Liver (tissue), 9 donors: ENCODE measurements around the gene SLC24A2. TPM values are rescaled to one million over a fixed set of nuclear protein-coding genes. Genes with fewer than 3 reads are reported as not detected.
"Not testable (repeated sequence)": the region's sequence is repeated elsewhere in the genome, so short reads cannot be mapped to it uniquely, and the experiment has no call there.

ENCODE experiments used
- DNase-seq: peaks from one replicate; pipeline ENCODE4 v3.0.0-alpha.2; 2017; ENCODE audit warnings: low spot score
- H3K27ac ChIP-seq, 2 donors: one replicate each; pipeline ENCODE4 v1.7.0; 2013; ENCODE audit warnings: inconsistent platforms in 2 of 2, low read length in 2 of 2, control low read depth in 1 of 2, low read depth in 1 of 2, mild to moderate bottlenecking in 1 of 2
- H3K27me3 ChIP-seq, 4 donors: one replicate each; pipeline versions ENCODE4 v1.6.1 to v1.7.0; 2013; ENCODE audit warnings: low read length in 3 of 4, inconsistent platforms in 1 of 4, mild to moderate bottlenecking in 1 of 4, moderate library complexity in 1 of 4; ENCODE audit not compliant: control insufficient read depth in 4 of 4, insufficient read depth in 4 of 4
- H3K36me3 ChIP-seq, 4 donors: one replicate each; pipeline versions ENCODE4 v1.6.1 to v1.7.0; 2013; ENCODE audit warnings: low read length in 3 of 4, mild to moderate bottlenecking in 3 of 4, low read depth in 1 of 4, moderate library complexity in 1 of 4; ENCODE audit not compliant: control insufficient read depth in 4 of 4, insufficient read depth in 3 of 4
- H3K4me1 ChIP-seq, 4 donors: one replicate each; pipeline versions ENCODE4 v1.6.1 to v1.7.0; 2013; ENCODE audit warnings: low read length in 3 of 4, mild to moderate bottlenecking in 3 of 4, moderate library complexity in 1 of 4; ENCODE audit not compliant: control insufficient read depth in 4 of 4, insufficient read depth in 4 of 4
- H3K4me3 ChIP-seq, 3 donors: one replicate each; pipeline versions ENCODE4 v1.6.1 to v1.7.0; 2013; ENCODE audit warnings: low read length in 3 of 3, control low read depth in 1 of 3, low read depth in 1 of 3, mild to moderate bottlenecking in 1 of 3
- H3K9ac ChIP-seq, 2 donors: one replicate each; pipeline ENCODE4 v1.7.0; 2013; ENCODE audit warnings: low read length in 2 of 2, mild to moderate bottlenecking in 2 of 2, moderate library complexity in 2 of 2, control low read depth in 1 of 2, low read depth in 1 of 2
- H3K9me3 ChIP-seq, 4 donors: one replicate each; pipeline versions ENCODE4 v1.6.1 to v1.7.0; 2013; ENCODE audit warnings: low read length in 3 of 4; ENCODE audit not compliant: control insufficient read depth in 4 of 4
- CTCF ChIP-seq: fragments of 150-350 bp; IDR thresholded peaks from 2 replicates; pipeline ENCODE4 v1.5.1; 2017; ENCODE audit warnings: improper control_type of control experiment, low read depth, low read length; ENCODE audit not compliant: missing input control
- EGR1 ChIP-seq, 2 donors: IDR thresholded peaks; 2 replicates each; pipeline ENCODE4 v1.6.1; 2016 to 2018; ENCODE audit warnings: antibody characterized with exemption in 2 of 2, low read depth in 2 of 2
- FOXA1 ChIP-seq: IDR thresholded peaks from 2 replicates; pipeline ENCODE4 v1.6.1; 2016; ENCODE audit warnings: antibody characterized with exemption
- FOXA2 ChIP-seq: IDR thresholded peaks from 2 replicates; pipeline ENCODE4 v1.6.1; 2016; ENCODE audit warnings: antibody characterized with exemption
- HNF4A ChIP-seq, 2 donors: conservative IDR thresholded peaks; 2 replicates each; pipeline ENCODE4 v1.6.1; 2016; ENCODE audit warnings: antibody characterized with exemption in 2 of 2, mild to moderate bottlenecking in 2 of 2
- HNF4G ChIP-seq: IDR thresholded peaks from 2 replicates; pipeline ENCODE4 v1.6.1; 2016; ENCODE audit warnings: antibody characterized with exemption
- JUND ChIP-seq, 2 donors: IDR thresholded peaks; 2 replicates each; pipeline ENCODE4 v1.6.1; 2016; ENCODE audit warnings: antibody characterized with exemption in 2 of 2
- MAX ChIP-seq: IDR thresholded peaks from 2 replicates; pipeline ENCODE4 v1.6.1; 2016; ENCODE audit warnings: antibody characterized with exemption
- NR2F2 ChIP-seq: IDR thresholded peaks from 2 replicates; pipeline ENCODE4 v1.6.1; 2016; ENCODE audit warnings: antibody characterized with exemption
- RXRA ChIP-seq, 2 donors: IDR thresholded peaks; 2 replicates each; pipeline ENCODE4 v1.6.1; 2017 to 2018; ENCODE audit warnings: antibody characterized with exemption in 2 of 2, mild to moderate bottlenecking in 1 of 2
- SP1 ChIP-seq: IDR thresholded peaks from 2 replicates; pipeline ENCODE4 v1.6.1; 2018; ENCODE audit warnings: antibody characterized with exemption, mild to moderate bottlenecking
- TAF1 ChIP-seq: conservative IDR thresholded peaks from 2 replicates; pipeline ENCODE4 v1.6.1; 2016; ENCODE audit warnings: antibody characterized with exemption, mild to moderate bottlenecking
- WGBS: extraction: QIAGEN DNeasy Blood & Tissue Kit; methylation state at CpG from one replicate; pipeline ENCODE4 v1.1.7; 2013; 5-methylcytosine and 5-hydroxymethylcytosine counted together
- polyA plus RNA-seq, 2 donors: library from polyadenylated mRNA; stranded (reverse) in 1 of 2; unstranded in 1 of 2; fragments of 200-250 nt in 1 of 2; fragments of >200 nt in 1 of 2; fragmentation: Nextera tagmentation in 1 of 2; extraction: Ambion mirVana in 1 of 2; gene quantifications; one replicate each; pipeline versions ENCODE4 v1.2.1 to v1.2.3, GENCODE V29; 2013 to 2015
- total RNA-seq, 2 donors: library from RNA; depleted of rRNA; stranded (reverse); fragments of >200 nt; gene quantifications; one replicate each; pipeline ENCODE4 v1.2.3, GENCODE V29; 2014
- TF ChIP-seq, protein P1 (sequence below): IDR thresholded peaks from 2 replicates; pipeline ENCODE4 v1.6.1; 2016; ENCODE audit warnings: antibody characterized with exemption
- donor health status: healthy.
- donor health status: healthy.
- donor health status: healthy.
- donor health status: healthy.
- donor health status: healthy.

The SLC24A2 gene
- total RNA-seq = under 1 TPM in 1 of 2 donors, not detected in 1; under 0.01 TPM
- polyA plus RNA-seq = under 1 TPM in 1 of 2 donors, not detected in 1; 0.02 TPM

GRCh38 chr9:19788614-19789271 is at the start of gene SLC24A2:
TSS of gene SLC24A2 (minus strand) at chr9:19789037.
- peaks cover 3 to 15% (median 6%) of the 10 kb centered on the region in 4 donors for H3K27me3 ChIP-seq
- WGBS = 4% methylated on average over 67 of the region's 67 CpGs
- H3K4me3 ChIP-seq = no peak within 1 kb of the TSS
- H3K36me3 ChIP-seq = no peaks in the 10 kb centered on the region
- H3K9me3 ChIP-seq = peaks cover 0 to 5% (median under 1%) of the 10 kb centered on the region in 4 donors
- no peak for DNase-seq
- TF ChIP-seq, protein P1, sequence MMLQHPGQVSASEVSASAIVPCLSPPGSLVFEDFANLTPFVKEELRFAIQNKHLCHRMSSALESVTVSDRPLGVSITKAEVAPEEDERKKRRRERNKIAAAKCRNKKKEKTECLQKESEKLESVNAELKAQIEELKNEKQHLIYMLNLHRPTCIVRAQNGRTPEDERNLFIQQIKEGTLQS = no peak
- TF ChIP-seq HNF4G (no peak), JUND (IDR thresholded peaks at IDR 0.05) (no peak), FOXA2 (no peak), SP1 (no peak), CTCF (no peak), NR2F2 (no peak), EGR1 (IDR thresholded peaks at IDR 0.05; ENCODE audit: low read depth in 2 of 2) (no peak), MAX (no peak), HNF4A (conservative IDR thresholded peaks at IDR 0.05) (no peak), RXRA (IDR thresholded peaks at IDR 0.05) (no peak), TAF1 (no peak), FOXA1 (no peak)
- H3K4me1 ChIP-seq = peaks cover 0 to 2% (median 0%) of the 10 kb centered on the region in 4 donors
- H3K27ac ChIP-seq = no peak within 1 kb of the TSS
- no peak within 1 kb of the TSS for H3K9ac ChIP-seq

- not testable (repeated sequence) for H3K9ac ChIP-seq, H3K4me1 ChIP-seq, H3K27ac ChIP-seq, DNase-seq, H3K9me3 ChIP-seq, H3K4me3 ChIP-seq, H3K36me3 ChIP-seq, H3K27me3 ChIP-seq
- WGBS = 87% methylated on average over 9 of the region's 9 CpGs
Observed at GRCh38 chr9:19833331-19833730, 44.5 kb upstream of the SLC24A2 start.

- Histone ChIP-seq H3K9me3 (no peaks in the 10 kb centered on the region), H3K27ac (no peak overlapping the region), H3K9ac (no peak overlapping the region), H3K36me3 (no peaks in the 10 kb centered on the region), H3K4me1 (no peaks in the 10 kb centered on the region), H3K4me3 (no peak overlapping the region), H3K27me3 (no peaks in the 10 kb centered on the region)
- no peak for DNase-seq
- TF ChIP-seq, protein P1 = no peak
- TF ChIP-seq HNF4G (no peak), TAF1 (no peak), EGR1 (IDR thresholded peaks at IDR 0.05; ENCODE audit: low read depth in 2 of 2) (no peak), NR2F2 (no peak)
- 79% methylated on average over 1 of the region's 1 CpG for WGBS
Observed at GRCh38 chr9:19830796-19831195, 42.0 kb upstream of the SLC24A2 start.
